IMR-90 (cell line): ENCODE results near the gene SP2.

Experiments
- BHLHE40 ChIP-seq: fragments of 150-350 bp; IDR thresholded peaks from 2 replicates; pipeline ENCODE4 v1.6.1; 2016; ENCODE audit warnings: mild to moderate bottlenecking, low read depth, low read length
- POLR2A ChIP-seq: IDR thresholded peaks from 2 replicates; pipeline ENCODE4 v1.6.1; 2012; ENCODE audit warnings: mild to moderate bottlenecking, low read depth, low read length
- RCOR1 ChIP-seq: IDR thresholded peaks from 2 replicates; pipeline ENCODE4 v1.6.1; 2012; ENCODE audit warnings: mild to moderate bottlenecking, low read length, improper control_type of control experiment; ENCODE audit not compliant: insufficient replicate concordance
- RFX5 ChIP-seq: IDR thresholded peaks from 2 replicates; pipeline ENCODE4 v1.8.0; 2012; ENCODE audit warnings: low read depth, mild to moderate bottlenecking, low read length, moderate library complexity
- SMC3 ChIP-seq: fragments of 150-350 bp; IDR thresholded peaks from 2 replicates; pipeline ENCODE4 v1.6.1; 2016; ENCODE audit warnings: low read depth, mild to moderate bottlenecking, antibody characterized with exemption, low read length, moderate library complexity
- TF ChIP-seq, protein P1 (sequence below): conservative IDR thresholded peaks from 2 replicates; pipeline ENCODE4 v1.5.1; 2012; ENCODE audit warnings: mild to moderate bottlenecking, low read depth, low read length, improper control_type of control experiment

DNA sequence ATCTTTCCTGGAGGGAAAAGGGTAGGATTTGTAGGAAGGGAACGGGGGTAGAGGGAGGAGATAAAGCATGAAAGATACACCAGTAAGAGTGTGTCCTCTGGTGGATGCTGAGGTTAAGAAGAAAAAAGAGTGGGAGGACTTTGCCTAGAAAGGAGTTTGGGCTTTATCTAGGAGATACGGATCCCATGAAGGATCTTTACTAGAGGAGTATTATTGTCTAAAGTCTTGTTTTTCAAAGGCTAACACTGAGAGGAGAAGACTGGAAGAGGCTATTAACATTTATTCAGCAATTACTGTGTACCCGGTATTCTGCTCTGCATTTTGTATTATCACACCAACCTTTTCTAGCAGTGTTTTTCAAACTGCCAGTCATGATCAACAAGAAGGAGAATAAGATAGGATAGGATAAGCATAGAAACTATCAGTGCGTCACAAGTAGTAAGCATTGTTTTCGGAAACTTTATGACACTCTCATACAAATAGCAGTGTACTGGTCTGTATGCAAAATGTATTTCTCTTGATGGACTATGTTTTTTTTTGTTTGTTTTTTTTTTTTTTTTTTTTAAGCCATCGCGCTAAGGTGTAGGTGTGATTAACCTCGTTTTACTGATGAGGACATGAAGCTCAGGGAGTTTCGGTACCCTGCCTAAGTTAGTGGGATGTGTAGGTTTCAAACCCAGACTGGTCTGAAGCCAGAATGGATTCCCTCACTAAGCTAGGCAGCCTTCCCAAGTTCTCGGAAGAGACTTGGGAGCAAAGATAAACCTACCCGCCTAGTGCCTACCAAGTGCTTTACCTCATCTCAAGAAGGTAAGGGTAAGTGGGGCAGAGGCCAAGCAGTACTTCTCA, 1.3 kb upstream of the SP2 start:
- TF ChIP-seq RCOR1 (no peak), POLR2A (no peak), RFX5 (no peak), BHLHE40 (no peak), SMC3 (no peak)
- TF ChIP-seq, protein P1, sequence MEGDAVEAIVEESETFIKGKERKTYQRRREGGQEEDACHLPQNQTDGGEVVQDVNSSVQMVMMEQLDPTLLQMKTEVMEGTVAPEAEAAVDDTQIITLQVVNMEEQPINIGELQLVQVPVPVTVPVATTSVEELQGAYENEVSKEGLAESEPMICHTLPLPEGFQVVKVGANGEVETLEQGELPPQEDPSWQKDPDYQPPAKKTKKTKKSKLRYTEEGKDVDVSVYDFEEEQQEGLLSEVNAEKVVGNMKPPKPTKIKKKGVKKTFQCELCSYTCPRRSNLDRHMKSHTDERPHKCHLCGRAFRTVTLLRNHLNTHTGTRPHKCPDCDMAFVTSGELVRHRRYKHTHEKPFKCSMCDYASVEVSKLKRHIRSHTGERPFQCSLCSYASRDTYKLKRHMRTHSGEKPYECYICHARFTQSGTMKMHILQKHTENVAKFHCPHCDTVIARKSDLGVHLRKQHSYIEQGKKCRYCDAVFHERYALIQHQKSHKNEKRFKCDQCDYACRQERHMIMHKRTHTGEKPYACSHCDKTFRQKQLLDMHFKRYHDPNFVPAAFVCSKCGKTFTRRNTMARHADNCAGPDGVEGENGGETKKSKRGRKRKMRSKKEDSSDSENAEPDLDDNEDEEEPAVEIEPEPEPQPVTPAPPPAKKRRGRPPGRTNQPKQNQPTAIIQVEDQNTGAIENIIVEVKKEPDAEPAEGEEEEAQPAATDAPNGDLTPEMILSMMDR, result no peak
